Glomerular visceral epithelial cell (primary cell): ENCODE results near the gene ELAC2.
"Not testable (repeated sequence)": the region's sequence is repeated elsewhere in the genome, so short reads cannot be mapped to it uniquely, and the experiment has no call there.

Experiments used
- DNase-seq: peaks from one replicate; pipeline ENCODE4 v3.0.0-alpha.2; 2016; ENCODE audit errors: extremely low spot score

Gene ELAC2

GRCh38 chr17:12990041-12990808 lies 27.6 kb downstream of the ELAC2 start:
- DNase-seq, result no peak

- no peak for DNase-seq
Observed at GRCh38 chr17:12987120-12987519, 30.7 kb downstream of the ELAC2 start.

GRCh38 chr17:12985431-12986293 lies 32.2 kb downstream of the ELAC2 start:
- no peak for DNase-seq

GRCh38 chr17:12983991-12984884 lies 33.6 kb downstream of the ELAC2 start:
- DNase-seq, result no peak

- no peak for DNase-seq
Observed at GRCh38 chr17:12982224-12982623, 35.6 kb downstream of the ELAC2 start.

GRCh38 chr17:12979826-12980500 lies 37.9 kb downstream of the ELAC2 start:
- no peak for DNase-seq

GRCh38 chr17:12979246-12979645 lies 38.6 kb downstream of the ELAC2 start:
- DNase-seq, result no peak

- not testable (repeated sequence) for DNase-seq
Observed at GRCh38 chr17:12978787-12979186, 39.0 kb downstream of the ELAC2 start.

GRCh38 chr17:12977008-12977751 lies 40.6 kb downstream of the ELAC2 start:
- no peak for DNase-seq

- no peak for DNase-seq
Observed at GRCh38 chr17:12974005-12974531, 43.8 kb downstream of the ELAC2 start.

- DNase-seq, result no peak
Observed at GRCh38 chr17:12973496-12974004, 44.3 kb downstream of the ELAC2 start.

GRCh38 chr17:12967962-12968361 lies 49.9 kb downstream of the ELAC2 start:
- no peak for DNase-seq

- DNase-seq, result no peak
Observed at GRCh38 chr17:12966413-12966812, 51.4 kb downstream of the ELAC2 start.

GRCh38 chr17:12965988-12966387 lies 51.8 kb downstream of the ELAC2 start:
- no peak for DNase-seq

- no peak for DNase-seq
Observed at GRCh38 chr17:12964840-12965239, 53.0 kb downstream of the ELAC2 start.

- DNase-seq, result no peak
Observed at GRCh38 chr17:12964162-12964561, 53.7 kb downstream of the ELAC2 start.

GRCh38 chr17:12963505-12963904 lies 54.3 kb downstream of the ELAC2 start:
- no peak for DNase-seq

- DNase-seq, result no peak
Observed at GRCh38 chr17:12961655-12962054, 56.2 kb downstream of the ELAC2 start.

- DNase-seq, result peak; percentile 47
Observed at GRCh38 chr17:12959441-12959840, 58.4 kb downstream of the ELAC2 start.

- peak; percentile 16 for DNase-seq
Observed at GRCh38 chr17:12958786-12959185, 59.0 kb downstream of the ELAC2 start.
